HG03521 (cell line): ENCODE results near the gene SPP1.
"Not testable (repeated sequence)": the region's sequence is repeated elsewhere in the genome, so short reads cannot be mapped to it uniquely, and the experiment has no call there.

Experiments
- ATAC-seq: cut with Tn5 transposase; IDR thresholded peaks from one replicate; pipeline ENCODE4 v1.9.1; 2021; ENCODE audit warnings: mild to moderate bottlenecking, moderate library complexity; ENCODE audit not compliant: unreplicated experiment

Gene SPP1

DNA sequence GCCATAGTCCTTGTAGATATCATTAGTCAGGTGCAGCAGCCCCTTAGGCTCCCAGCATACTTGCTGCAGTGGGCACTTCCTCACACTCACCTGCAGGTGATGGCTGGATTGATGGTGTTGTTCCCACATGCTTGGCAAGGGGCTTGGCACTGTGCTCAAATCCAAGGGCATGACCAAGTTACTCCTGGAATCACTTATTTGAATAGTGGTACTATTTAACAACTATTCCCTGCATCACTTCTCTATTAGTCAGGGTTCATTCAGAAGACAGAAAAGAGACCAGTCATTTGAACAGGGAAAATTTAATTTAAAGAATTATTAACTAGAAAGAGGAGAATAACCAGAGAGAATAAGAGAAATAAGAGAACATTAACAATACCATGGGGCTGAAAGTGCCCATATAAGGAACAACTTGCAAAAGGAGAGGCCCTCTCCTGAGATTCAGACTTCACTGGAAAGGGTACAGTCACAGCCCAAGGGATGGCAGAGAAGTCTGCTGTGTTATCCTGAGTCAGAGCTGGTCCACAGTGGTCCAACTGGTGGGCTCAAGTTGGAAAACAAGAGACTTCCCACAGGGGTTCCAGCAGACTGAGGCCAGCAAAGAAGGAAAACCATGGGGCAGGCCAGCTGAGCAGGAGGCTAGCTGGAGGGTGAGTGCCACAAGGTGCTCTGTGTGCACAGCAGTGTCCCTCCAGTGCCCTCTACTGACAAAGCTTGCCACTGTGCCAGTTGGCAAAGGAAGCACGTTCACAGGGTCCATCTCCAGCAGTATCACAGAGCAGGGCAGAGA, 9.8 kb downstream of the SPP1 start:
- no peak for ATAC-seq

DNA sequence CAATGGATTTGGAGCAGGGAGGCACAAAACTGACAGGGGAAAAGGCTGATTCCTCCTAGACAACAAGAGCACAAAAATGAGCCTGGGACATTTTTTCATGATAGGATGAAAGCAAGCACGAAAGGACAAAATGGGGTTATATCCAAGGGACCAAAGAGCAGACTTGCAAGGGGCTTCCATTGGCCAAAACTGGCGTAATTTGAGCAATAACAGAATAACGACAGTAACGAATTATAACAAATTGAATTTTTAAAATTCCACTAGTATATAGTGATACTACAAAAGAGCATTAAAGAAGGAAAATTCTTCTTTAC, 10.3 kb downstream of the SPP1 start:
- no peak for ATAC-seq

DNA sequence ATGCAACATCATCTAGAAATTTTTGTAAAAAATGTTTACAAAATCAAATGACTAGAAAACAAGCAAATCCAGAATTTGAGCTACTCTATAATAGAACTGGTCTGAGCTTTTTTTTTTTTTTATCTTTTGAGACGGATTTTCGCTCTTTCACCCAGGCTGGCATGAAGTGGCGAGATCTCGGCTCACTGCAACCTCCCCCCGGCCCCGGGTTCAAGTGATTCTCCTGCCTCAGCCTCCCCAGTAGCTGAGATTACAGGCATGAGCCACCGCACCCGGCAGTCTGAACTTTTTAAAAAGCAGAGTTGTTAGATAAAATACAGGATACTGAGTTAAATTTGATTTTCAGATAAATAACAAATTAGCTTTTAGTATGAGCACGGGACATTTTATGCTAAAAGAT, 11.0 kb downstream of the SPP1 start:
- no peak for ATAC-seq

DNA sequence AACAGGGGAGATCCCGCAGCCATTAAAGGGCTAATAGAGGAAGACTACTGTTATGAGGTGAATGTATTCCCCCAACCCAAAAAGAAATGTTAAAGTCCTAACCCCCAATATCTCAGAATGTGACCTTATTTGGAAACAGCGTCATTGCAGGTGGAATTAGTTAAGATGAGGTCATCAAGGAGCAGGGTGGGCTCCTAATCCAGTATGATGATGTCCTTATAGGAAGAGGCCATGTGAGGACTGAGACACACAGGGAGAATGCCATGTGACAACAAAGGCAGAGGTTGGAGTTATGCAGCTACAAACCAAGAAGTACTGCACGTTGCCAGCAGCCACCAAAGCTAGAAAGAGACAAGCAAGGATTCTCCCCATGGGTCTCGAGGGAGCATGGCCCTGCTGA, 14.3 kb downstream of the SPP1 start:
- no peak for ATAC-seq

DNA sequence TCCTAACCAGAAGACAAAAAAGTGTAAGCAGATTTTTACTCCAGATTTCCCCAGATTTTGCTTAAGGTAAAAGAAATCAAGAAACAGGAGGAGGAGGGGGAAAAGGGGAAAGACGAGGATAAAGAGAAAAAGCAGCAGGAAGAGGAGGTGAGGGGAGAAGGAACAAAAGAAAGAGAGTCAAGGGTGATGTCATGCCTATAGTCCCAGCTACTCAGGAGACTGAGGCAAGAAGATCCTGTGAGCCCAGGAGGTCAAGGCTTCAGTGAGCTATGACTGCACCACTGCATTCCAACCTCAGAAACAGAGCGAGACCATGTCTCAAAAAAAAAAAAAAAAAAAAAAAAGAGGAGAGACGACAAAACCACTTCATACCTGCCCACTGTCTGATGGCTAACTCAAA, 19.9 kb downstream of the SPP1 start:
- ATAC-seq: no peak

DNA sequence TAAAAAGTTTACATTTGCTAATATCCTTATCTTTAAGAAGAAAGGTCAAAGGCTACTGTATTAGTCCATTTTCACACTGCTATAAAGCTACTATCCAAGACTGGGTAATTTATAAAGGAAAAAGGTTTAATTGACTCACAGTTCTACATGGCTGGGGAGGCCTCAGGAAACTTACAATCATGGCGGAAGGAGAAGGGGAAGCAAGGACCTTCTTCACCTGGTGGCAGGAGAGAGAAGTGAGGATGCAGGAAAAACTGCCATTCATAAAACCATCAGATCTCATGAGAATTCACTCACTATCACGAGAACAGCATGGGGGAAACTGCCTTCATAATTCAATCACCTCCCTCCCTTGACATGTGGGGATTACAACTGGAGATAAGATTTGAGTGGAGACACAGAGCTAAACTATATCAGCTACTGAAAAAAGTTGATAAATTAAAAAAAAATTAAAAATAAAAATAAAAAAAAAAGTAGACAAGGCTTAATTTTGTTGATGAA, 23.7 kb downstream of the SPP1 start:
- not testable (repeated sequence) for ATAC-seq

DNA sequence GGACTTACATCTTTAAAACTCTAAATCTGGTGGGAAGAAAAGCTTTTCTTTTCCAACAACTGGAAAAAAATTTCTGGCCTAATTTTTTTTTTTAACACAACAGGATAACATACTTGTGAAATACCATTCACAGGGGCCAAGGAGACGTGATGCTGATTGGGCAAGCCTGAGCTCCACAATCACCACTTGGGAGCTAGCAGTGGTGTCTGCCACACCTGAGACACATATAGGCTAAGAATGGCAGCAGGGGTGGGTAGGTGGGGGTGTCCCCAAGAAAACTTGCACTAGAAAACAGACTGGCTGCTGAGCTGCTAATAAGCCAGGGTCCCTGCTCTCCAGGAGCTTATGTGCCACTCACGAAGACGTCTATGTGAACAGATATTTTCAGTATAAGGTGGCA, 26.4 kb downstream of the SPP1 start:
- no peak for ATAC-seq

DNA sequence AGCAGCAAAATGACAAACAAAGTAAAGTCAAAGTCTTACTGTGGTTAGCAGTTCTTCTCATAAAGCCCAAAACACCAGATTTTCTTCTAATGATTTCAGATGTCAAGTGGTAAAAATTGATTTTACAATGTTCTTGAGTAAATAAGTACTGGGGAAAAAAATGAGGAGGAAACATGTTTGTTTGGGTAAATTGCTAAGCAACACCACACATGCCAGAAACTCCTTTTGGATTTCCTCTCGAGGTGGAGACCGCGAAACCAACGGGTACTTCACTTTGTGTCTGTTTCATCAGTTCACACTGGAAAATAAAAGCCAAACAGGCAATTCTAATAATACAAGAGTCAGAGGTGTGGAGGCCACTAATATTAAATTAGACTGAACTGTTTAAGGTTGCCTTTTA, 27.3 kb downstream of the SPP1 start:
- no peak for ATAC-seq

DNA sequence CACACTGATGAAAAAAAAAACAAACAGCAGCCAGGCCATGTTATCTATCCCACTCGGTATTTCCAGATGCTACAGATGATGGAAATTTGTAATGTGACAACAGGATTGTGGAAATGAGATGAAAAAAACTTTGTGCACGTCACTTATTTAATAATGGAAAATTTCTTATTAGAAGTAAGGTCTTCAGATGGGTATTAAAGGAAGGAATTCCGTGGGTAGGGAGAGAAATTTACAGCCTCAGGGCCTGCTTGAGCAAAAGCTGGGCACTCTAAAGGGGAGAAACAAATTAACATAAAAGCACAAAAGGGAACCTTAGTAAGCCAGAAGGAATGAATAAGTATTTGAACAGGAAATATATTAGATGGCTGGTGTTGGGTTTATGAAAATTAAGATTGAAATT, 27.7 kb downstream of the SPP1 start:
- no peak for ATAC-seq

DNA sequence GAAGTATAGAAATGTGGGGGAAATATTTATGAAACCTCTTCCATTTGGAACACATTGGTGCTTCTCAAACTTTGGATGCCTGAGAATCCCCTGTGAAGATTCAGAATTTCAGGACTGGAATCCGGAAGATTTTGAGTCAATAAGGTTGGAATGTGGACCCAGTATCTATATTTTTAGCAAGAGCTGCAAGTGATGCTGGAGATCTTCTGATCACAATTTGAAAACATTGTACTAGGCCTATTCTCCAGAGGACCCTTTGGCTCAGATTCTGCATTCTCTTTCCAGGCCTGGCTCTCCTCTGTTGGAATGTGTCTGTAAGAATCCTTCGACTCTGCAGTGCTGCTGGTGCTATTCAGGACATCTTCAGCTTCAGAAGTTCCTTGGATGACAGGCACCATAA, 29.6 kb downstream of the SPP1 start:
- ATAC-seq: no peak

DNA sequence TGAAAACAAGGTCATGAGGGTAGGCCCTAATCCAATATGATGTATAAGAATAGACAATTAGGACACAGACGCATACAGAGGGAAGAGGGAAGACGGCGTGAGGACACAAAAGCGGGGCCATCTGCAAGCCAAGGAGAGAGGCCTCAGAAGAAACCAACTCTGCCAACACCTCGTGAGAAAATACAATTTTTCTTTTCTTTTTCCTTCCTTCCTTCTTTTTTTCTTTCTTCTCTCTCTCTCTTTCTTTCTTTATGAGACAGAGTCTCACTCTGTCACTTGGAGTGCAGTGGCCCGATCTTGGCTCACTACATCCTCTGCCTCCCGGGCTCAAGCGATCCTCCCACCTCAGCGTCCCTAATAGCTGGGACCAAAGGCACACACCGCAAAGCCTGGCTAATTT, 30.4 kb downstream of the SPP1 start:
- ATAC-seq: no peak

DNA sequence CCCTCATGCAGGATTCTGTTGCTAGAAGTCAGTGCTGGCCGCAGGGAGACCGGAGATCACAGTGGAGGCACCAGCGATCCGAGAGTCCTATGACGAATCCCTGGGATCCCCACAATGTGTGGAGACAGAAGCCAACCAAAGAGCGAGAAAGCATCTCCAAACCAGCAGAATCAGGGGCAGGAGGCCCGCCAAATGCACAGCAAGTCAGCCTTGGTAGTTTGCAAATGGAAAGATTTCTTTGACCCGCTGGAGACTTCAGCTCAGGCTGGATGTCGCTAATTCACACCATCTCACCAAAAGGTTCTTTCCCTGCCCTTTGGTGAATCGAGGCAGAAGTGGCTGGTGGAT, 31.4 kb downstream of the SPP1 start:
- ATAC-seq: no peak

DNA sequence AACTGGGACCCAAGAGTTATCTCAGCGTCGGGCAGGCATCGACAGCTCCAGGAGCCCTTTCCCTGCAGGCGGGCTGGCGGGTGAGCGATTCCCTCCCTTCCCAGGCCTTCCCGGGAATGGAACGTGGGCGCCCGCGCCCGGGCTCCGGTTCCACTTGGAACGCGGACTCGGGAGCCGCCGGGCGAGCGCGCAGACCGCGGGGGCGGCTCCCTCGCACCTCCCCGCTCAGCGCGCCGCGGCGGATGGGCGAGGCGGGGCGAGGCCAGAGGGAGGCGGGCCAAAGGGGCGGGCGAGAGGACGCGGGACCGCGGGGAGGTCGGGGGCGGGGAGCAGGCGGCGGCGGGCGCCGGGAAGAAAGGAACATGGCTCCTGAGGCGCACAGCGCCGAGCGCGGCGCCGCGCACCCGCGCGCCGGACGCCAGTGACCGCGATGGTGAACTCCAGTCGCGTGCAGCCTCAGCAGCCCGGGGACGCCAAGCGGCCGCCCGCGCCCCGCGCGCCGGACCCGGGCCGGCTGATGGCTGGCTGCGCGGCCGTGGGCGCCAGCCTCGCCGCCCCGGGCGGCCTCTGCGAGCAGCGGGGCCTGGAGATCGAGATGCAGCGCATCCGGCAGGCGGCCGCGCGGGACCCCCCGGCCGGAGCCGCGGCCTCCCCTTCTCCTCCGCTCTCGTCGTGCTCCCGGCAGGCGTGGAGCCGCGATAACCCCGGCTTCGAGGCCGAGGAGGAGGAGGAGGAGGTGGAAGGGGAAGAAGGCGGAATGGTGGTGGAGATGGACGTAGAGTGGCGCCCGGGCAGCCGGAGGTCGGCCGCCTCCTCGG, 32.0 kb downstream of the SPP1 start, which contains the start of gene PKD2:
TSS of gene PKD2 (plus strand) at position 332 of the 818 bp plus-strand sequence. CDS start at position 431, 99 bp downstream.
- peak; percentile 86 for ATAC-seq

DNA sequence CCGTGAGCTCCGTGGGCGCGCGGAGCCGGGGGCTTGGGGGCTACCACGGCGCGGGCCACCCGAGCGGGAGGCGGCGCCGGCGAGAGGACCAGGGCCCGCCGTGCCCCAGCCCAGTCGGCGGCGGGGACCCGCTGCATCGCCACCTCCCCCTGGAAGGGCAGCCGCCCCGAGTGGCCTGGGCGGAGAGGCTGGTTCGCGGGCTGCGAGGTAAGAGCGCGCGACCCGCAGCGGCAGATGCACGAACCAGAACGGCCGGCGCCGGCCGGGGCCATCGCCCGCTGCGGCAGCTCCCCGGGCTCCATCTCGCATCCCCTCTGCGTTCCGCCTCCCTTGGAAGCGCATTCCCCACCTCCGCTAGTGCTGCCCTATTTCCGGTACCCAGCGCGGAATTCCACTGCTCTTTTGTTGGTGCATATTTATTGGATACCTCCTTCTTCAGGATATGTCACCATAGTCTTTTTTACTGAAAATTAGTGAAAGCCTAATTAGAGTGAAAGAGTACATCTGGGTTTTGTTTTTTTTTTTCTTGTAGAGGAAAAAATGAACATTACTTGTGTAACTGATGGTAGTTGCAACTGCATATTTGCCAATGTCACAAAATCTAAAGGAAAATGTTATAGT, 32.7 kb downstream of the SPP1 start:
- peak; percentile 36 for ATAC-seq

DNA sequence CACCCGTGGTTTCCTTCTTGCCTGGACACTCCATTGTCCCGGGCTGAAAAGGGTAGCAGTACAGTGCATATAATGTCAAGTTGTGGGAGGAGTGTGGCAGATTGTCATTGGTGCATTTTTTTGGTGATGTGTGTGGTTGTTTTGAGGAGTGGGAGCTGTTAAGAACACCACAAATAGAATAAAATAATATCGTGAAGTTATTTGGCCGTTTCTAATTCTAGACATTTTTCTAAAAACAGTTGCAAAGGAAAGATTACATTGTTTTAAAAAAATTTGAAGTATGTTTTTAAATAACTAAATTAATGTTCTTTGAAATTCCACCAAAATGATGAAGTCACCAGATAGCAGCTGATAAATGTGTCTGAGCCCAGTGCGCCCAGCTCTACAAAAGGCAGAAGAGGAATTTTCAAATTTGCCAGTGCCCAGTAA, 33.2 kb downstream of the SPP1 start:
- ATAC-seq: no peak

DNA sequence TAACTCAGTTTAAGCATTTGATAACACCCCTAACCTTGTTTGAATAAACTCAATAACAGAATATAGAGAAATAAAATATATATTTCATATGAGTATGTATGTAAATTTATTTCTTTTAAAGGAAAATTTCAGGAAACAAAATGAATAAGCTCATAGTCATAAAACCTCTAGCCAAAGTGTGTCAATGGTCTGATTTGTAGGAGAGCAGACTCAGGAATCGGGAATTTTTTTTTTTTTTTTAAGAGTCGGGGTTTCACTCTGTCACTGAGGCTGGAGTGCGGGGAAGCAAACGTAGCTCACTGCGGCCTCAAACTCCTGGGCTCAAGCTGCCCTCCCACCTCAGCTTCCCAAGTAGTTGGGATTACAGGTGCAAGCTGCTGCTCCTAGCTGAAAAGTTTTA, 34.4 kb downstream of the SPP1 start:
- no peak for ATAC-seq

DNA sequence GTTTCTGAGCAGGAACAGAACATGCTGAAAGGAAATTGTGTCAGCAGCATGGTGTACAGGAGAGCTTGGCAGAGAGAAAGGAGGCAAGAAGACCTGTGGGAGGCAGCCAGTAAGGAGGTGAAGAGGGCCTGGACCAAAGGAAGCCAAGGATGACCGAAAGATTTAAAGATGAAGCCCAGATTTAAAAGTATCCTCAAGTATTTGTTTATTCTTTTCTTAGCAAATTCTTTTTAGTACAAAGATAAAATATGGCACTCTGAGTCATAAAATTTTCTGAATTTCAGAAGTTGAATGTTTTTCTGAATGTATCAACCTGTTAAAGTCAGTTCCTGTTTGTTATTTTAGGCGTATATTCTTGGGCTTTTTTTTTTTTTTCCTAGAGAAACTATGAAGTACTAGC, 35.5 kb downstream of the SPP1 start:
- ATAC-seq: no peak

DNA sequence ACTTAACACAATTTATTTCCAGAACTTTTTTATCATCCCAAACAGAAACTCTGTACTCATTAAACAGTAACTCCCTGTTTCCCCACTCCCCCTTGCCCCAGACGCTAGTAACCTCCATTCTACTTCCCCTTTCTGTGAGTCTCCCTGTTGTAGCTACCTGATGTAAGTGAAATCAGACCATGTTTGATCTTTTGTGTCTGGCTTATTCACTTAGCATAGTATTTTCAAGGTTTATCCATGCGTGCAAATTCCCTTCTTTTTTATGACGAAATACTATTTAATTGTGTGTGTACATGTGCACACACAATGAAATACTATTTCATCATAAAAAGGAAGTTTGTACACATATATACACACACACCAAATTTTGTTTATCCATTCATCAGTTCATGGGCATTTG, 37.1 kb downstream of the SPP1 start:
- ATAC-seq: peak; percentile 42

DNA sequence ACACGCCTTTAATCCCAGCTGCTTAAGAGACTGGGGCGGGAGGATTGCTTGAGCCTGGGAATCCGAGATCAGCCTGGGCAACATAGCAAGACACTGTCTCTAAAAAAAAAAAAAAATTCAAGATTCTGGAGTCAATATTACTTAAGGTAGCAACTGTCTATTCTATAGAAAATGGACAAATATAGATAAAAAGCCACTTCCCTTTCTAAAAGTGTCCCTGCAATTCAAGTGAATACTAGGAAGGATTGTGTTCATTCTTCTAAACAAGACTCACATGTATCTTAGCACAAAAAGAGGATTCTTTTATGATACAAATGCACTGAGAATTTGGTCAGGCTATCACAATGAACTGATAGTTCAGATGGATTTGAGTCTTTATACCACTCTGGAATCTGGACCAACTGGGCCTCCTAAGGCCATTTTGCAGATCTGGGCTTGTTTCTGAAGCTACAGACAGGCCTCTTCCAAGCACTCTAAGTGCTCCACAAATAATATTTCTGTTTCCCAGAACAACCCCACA, 38.9 kb downstream of the SPP1 start:
- ATAC-seq: no peak

DNA sequence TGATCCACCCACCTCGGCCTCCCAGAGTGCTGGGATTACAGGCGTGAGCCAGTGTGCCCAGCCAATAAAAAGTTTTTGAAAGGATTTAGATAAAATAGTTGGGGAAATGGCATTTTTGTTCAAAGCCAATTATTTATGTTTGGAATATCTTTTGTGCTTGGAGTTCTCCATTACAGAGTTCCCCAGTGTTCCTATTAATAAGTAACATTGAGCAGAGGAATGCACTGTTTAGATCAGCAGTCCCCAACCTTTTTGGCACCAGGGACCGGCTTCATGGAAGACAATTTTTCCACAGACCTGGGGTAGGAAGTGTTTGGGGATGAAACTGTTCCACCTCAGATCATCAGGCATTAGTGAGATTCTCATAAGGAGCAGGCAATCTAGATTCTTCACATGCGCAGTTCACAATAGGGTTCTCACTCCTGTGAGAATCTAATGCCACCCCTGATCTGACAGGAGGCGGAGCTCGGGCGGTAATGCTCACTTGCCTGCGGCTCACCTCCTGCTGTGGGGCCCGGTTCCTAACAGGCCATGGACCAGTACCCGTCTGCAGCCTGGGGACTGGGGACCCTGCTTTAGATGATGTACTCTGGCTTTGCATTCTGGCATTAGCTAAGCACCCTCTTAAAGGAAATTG, 40.3 kb downstream of the SPP1 start:
- no peak for ATAC-seq
